Activated gamma-delta T cell treated with anti-CD3 and anti-CD28 coated beads, Interleukin-2, amount 50 U/mL, for 16 hours (primary cell): ENCODE results near the gene WDR82.
A peak's percentile ranks its signal among the peaks of the same experiment; 100 is the strongest.
"Not testable (repeated sequence)": the region's sequence is repeated elsewhere in the genome, so short reads cannot be mapped to it uniquely, and the experiment has no call there.

Experiments
- DNase-seq: peaks from one replicate; pipeline ENCODE4 v3.0.0-alpha.2; 2020; ENCODE audit warnings: low read depth

WDR82 gene

DNA sequence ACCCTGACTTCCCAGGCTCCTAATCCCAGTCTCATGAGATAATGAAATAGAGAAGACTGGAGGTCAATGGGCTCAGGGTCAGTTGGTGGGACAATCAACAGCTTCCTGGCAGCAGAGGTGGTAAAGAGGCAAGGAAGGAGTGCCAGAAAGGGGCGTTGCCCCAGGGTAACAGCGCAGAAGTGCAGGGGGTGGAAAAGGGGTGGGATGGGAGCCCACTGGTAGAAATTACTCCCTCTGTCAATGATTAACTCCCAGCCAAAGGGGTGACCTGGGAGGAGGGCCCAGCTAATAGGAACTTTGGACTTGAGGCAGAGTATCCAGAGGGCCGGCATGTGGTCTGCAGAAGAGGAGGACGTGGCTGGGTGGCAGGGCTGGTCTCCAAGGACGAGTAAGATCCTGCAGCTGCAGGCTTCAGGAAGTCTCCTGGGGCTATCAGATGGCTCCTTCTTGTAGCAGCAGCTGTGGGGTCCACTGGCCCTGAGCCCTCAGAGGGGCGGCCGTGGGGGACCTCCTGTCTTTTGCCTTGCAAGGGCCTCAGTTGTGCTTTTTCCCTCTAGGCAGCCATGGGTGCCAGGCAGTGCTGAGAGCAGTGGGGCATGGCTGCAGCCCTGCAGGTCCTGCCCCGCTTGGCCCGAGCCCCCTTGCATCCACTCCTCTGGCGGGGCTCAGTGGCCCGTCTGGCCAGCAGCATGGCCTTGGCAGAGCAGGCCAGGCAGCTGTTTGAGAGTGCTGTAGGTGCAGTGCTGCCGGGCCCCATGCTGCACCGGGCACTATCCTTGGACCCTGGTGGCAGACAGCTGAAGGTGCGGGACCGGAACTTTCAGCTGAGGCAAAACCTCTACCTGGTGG lies 11.5 kb upstream of the WDR82 start:
- no peak for DNase-seq

DNA sequence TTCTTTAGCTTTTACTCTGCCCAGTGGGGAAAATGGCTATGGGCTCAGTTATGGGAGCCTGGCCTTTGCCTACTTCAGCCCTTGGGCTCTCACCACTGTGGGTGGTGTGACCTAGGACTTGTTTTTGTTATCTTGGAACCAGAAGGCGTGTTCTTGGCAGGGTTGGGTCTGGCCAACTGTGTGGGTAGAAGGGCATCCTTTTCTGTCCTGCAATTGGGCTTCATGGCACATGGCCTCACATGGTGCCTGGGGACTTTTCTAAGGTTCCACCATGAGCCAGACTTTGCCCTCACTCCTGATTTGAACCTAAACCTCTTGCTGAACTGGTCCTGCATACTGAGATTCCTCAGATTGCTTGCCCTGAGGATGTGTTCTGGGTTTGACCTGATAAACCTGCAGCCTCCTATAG lies 10.9 kb upstream of the WDR82 start:
- DNase-seq: no peak

DNA sequence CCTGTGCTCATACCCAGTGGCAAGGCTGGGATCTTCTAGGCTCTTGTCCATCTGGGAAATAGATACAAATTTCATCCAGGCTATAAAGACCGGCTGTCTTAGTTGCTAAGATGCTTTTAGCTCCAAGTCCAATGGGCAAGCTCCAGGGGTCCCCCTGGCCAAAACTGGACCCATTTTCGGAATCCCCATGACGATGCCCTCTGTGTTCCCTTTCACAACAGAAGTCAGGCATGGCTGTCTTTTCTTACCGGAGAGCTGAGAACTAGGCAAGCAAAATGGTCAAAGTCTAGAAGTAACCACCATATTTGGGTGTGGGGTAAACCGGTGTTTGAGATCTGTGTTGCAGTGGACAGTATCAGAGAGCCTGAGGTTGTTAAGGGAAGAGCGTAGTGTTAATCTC lies 10.2 kb upstream of the WDR82 start:
- DNase-seq: no peak

DNA sequence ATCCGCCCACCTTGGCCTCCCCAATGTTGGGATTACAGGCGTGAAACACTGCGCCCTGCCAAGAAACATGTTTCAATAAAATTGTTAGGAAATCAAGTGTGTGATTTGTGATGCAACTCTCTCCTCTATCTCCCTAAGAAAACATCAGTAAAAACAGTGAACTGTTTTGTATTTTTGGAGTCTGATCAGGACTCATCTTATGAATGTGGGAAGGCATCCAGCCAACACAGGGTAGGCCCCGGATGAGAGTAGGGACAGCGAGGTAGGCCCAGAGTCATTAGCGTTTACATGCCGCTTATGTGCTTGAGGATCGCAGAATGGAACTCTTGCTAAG lies 8.3 kb upstream of the WDR82 start:
- no peak for DNase-seq

DNA sequence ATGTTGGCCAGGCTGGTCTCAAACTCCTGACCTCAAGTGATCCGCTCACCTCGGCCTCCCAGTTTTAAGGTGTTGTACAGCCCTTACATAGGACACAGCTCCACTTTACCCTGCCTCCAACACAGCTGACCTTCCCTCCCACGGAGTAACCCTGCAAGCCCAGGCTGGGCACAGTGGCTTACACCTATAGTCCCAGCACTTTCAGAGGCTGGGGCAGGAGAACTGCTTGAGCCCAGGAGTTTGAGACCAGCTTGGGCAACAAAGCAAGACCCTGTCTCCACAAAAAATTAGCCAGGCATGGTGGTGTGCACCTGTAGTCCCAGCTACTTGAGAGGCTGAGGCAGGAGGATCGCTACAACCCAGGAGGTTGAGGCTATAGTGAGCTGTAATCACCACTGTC lies 5.6 kb upstream of the WDR82 start:
- not testable (repeated sequence) for DNase-seq

DNA sequence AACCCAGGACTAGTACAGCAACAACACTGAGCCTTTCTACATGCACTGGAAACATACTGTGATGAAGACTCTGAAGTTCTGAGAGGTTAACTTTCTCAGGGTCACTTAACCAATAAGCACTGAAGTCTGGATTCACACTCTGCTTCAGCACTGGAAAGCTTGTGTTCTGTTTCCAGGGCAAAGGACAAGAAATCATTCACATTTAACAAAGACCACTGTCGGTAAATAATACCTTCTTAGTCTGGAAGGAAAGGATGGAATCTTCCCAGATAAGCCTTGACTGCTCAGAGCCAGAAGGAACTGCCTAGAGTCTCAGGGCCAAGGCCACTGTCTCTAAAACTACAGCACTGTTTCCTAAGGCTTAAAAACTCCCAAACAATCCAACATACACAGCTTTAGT lies 4.9 kb upstream of the WDR82 start:
- DNase-seq: no peak

DNA sequence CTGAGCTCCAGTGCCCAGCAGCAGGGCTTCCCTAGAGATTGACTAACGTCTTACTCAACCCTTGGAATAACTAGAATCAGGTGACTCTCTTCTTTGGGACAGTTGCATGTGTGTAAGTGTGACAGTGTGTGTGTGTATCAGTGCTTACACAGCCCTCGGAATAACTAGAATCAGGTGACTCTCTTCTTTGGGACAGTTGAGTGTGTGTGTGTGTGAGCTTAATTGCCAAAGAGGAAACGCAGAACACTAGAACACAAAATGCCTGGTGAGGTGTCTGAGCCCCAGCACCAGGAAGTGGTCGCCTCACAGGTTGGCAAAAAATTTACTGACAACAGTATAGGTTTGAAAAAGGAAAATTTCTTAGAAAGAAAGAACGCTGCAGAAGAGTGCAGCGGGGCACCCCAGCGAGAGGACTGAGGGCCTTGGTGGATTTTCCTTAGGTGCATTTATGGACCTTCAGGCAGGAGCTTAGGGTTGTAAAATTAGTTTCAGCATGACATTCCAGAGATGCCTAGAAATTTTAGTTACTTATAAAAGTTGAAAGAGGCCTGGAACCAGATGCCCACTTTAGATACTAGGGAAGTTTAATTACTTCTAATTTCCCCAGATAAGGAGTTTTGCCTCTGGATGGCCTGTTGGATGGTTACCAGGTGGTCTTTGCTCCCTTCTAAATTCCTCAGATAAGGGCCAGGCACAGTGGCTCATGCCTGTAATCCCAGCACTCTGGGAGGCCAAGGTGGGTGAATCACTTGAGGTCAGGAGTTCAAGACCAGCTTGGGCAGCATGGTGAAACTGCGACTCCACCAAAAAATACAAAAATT lies 3.7 kb upstream of the WDR82 start:
- DNase-seq: peak; percentile 19

DNA sequence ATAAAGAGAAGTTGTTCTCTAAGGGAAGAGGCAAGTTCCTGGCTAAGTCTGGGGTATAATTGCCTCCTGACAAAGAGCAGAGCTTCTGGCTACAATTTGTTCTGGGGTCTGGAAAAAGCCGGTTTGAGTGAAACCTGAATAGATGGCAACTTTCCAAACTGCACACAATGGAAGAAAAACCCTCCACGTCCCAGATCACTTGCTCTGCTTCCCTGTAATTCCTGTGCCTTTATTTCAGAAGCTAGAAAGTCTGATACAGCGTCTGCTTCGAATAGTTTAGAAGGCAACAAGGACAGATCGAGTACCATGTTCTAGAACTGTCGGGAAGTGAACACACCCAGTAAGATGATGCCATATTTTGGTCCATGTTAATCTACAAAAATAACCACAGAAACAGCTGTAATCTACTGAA lies 1.6 kb upstream of the WDR82 start:
- no peak for DNase-seq

DNA sequence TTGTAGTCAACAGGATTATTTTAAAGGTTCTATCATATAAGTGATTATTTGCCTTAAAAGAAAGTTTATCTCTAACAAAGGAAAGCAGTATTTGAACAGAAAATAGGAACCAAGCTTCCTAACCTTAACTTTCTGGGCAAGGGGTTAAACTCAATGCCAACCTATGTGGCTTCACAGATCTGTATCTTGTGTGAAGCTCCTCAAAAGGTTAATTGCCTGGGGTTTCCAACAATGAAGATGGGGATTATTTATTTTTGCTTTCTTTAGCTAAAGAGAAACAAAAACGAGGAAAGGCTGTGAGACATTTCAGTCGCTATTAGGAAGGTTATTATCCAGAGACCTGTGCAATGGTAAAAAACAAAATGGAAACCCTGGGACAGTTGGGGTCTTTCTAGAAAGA lies 1.1 kb upstream of the WDR82 start:
- DNase-seq: no peak

DNA sequence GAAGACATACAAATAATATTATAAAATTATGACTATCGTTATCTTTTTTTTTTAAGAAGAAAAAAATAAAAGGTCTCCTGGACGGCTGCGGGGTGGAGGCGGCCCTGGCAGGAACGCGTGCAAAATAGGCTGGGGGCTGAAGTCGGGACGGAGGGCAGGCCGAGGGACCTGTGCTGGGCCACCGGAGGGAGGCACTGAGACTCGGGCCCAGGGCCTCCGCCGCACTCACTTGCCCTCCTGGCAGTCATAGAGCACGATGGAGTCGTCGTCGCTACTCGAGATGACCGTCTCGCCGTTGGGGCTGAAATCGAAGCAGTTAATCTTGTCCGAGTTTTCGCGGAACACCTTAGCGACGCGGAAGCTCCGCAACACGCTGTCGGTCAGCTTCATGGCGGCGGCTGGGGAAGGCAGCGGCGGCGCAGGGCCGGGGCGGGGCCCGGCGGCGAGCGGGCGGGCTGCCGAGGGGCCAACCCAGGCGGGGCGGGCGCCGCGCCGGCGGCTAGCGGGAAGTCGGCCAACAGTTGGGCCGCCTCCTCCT lies 408 bp downstream of the WDR82 start:
- peak; percentile 53 for DNase-seq

DNA sequence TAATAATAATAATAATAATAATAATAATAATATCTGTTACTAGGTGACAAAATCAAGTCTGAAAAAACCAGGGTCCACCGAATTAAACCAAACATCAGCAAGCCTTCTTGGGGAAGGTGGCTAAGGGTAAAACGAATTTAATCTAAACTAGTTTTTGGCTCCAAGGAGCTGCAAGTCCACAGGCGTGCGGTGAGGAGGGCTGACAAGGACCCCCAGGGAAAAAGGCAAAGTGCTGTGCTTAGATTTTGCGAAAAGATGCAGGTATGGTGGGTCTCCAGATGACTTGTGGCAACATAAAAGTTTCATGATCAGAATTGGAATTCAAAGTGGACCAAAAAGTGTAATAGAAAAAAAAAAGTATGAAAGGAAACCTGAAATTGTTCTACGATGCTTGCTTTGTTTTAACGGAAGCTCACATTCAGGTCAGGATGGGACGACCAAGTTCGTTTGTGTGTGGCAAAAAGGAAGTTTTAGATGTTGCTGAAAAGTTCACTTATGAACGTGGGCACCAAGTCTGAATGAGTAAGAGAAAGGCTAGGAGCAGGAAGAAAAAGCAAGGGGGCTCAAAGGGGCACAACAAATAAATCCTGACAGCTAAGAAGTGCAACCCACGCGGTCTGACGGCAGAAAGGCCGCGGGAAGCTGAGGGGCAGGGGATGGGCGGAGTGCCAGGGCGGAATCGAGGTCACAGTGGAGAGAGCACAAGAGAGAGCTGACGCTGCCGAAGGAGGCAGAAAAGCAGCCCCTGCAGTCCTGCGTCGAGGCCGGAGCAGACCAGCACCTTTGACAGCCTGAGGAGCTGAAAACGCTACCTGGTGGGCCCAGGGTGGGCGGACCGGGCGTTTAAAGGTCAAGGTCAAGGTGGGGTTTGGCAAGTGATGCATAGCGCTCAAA lies 1.1 kb downstream of the WDR82 start:
- DNase-seq: peak; percentile 70

DNA sequence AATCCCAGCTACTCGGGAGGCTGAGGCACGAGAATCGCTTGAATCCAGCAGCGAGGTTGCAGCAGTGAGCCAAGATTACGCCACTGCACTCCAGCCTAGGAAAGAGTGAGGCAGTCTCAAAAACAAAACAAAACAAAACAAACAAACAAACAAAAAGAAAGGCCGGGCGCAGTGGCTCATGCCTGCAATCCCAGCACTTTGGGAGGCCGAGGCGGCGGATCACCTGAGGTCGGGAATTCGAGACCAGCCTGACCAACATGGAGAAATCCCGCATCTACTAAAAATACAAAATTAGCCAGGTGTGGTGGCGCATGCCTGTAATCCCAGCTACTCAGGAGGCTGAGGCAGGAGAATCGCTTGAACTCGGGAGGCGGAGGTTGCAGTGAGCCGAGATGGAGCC lies 3.7 kb downstream of the WDR82 start:
- DNase-seq: not testable (repeated sequence)

DNA sequence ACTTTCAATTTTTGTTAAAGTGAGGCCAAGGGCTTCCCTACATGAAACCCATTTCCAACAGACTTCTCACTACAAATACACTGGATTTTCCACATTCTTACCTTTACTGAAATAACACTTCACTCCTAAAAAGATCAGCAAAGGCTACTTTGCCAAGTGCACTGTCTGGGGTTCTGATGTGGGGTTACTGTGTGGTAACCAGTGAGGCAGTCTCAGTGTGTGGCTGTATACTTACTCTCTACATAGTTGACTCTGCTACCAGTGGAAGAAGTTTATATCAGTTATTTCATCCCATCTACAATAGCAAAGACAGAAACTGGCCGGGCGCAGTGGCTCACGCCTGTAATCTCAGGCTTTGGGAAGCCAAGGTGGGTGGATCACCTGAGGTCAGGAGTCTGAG lies 5.6 kb downstream of the WDR82 start:
- DNase-seq: no peak

DNA sequence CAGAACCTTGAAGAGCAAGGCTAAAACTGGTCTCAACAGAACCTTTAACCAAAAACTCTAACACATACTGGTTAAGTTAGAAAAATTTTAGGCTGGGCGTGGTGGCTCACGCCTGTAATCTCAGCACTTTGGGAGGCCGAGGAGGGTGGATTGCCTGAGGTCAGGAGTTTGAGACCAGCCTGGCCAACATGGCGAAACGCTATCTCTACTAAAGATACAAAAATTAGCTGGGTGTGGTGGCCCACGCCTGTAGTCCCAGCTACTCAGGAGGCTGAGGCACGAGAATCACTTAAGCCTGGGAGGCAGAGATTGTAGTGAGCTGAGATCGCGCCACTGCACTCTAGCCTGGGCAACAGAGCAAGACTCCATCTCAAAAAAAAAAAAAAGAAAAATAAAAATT lies 6.3 kb downstream of the WDR82 start:
- DNase-seq: not testable (repeated sequence)

DNA sequence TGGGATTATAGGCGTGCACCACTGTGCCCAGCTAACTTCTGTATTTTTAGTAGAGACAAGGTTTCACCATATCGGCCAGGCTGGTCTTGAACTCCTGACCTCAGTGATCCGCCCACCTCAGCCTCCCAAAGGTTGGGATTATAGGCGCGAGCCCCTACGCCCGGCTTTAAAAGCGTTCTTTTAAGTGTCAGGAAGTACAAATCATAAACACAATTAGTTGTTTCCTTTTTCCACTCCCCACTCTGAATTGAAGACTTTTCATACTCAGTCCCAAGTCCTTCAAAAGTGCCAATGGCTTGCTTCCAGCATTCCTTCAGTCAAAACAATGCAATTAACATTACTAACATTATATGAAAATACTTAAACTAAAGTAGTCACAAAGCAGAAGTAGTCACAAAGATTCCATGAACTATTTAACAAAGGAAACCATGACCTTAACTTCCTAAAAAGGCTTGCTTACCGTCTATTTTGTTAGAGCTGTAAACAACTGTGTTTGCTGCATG lies 8.1 kb downstream of the WDR82 start:
- no peak for DNase-seq

DNA sequence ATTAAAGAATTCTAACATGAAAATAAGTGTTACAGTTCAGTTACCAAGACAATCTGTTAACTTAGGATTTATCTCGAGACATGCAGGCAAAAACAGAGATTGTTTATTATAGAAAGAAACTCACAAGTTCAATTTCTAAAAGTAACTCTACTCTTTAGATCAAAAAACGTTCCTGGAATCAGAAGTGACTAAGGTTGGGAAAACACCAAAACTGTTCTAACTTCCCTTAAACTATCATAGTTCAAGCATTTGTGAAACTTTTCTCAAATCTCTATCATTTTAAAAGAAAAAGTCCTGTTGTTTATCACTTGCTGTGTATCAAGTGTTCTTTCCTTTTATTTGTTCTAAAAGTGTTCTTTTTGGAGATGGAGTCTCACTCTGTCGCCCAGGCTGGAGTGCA lies 8.7 kb downstream of the WDR82 start:
- no peak for DNase-seq

DNA sequence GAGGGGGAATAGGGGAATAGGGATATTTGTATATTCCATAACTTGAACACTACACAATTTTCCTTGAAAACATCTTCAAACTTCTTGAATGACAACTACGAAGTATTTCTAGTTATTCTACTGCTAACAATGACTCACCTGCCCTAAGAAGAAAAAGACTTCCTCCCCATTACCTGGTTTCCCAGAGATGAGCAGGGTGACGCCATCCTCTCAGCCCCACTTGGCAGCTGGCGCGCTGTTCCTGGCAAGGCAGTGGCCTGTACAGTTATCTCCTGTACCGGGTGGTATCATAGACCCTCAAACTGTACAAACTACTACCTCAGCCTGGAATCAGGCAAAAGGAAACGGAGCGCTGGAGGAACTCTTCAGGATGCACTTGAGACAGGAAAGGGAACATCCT lies 10.4 kb downstream of the WDR82 start:
- DNase-seq: no peak

DNA sequence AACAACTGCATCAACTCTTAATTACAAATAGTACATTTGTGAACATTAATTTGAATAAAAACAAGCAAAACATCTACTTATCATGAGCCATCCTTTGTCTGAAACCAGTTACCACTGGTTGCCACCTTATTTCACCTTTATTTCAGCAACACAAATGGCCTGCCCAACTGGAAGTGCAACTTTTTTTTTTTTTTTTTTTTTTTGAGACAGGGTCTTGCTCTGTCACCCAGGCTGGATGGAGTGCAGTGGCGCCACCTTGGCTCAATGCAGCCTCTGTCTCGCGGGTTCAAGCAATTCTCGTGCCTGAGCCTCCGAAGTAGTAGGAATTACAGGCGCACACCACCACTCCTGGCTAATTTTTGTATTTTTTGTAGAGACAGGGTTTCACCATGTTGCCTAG lies 13.1 kb downstream of the WDR82 start:
- no peak for DNase-seq

DNA sequence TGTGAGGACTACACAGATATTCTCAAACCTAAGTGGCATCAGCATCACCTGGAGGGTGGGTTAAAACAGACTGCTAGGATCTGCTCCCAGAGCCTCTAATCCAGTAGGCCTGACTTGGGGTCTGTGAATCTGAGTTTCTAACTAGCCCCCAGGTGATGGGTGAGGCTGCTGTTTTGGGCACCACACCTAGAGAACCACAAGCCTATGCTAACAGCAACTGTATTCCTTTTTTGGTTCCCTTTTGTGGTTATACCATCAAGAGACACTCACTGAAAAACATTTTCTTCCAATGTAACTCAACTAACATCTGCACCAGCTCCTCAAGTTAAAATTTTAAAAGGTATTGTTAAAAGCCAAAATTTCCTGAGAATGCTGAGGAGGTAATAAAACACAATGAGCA lies 16.0 kb downstream of the WDR82 start:
- no peak for DNase-seq

DNA sequence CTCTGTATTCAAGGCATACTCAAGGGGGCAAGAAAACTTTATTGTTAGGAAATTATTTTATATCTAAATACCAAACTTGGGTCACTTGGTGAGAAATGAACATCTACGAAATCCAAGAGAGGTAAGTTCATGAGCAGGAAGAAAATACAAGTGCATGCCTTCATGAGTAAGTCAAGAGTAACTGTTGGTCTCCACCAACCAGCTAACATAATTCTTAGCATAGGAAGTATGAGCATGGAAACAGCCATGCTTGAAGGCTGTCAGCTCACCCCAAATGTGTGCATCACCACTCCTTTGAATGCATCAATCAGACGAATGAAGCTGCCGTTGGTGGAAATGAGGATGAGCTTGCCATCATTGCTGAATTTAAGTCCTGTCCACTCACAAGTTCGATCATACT lies 19.0 kb downstream of the WDR82 start:
- no peak for DNase-seq

DNA sequence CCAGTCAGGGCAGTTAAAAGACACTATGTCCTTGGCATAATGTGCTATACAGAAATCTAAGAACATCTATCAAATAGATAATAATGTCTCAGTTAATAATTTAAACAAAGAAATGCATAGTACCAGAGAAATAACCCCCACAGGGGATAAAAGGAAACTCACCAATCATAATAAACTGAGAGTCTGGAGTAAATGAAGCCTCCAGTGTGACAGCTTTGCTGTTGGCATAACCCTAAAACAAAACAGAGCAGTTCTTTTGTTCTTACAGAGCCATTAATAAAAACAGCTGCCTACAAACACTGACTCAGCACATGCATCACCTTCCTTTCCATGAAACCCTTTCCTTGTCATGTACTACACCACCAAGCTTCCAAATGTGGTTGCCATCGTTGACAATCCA lies 19.4 kb downstream of the WDR82 start:
- no peak for DNase-seq

DNA sequence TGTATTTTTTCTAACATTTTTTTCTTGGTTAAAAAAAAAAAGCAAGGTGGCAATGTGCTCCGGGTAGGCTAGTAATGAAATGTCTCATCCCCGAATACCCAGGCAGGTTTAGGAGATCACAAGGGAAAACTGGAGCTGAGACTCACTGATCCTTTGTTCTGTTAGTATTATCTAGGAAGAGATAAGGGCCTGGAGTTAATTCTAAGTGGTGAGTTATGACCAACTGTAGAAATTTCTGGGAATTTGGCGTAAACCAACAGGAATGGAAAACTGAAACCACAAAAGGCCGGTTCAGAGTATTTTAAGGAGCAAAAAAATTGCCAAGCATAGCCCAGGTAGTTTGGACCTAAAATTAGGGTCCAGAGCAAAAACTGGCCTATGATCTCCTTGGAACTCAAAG lies 20.5 kb downstream of the WDR82 start:
- DNase-seq: no peak
